Lower leg skin (tissue), 4 donors: ENCODE data around the gene METTL3. TPM values are rescaled to one million over a fixed set of nuclear protein-coding genes. Genes with fewer than 3 reads are reported as not detected.

ENCODE experiments used
- DNase-seq, 2 donors: peaks; one replicate each; pipeline ENCODE4 v3.0.0-alpha.2; 2019; ENCODE audit warnings: low spot score in 2 of 2
- H3K4me3 ChIP-seq: fragments of 200-600 bp; sonication (generic); 2 replicates; pipeline ENCODE4 v1.5.1; 2017; ENCODE audit warnings: mild to moderate bottlenecking, low read depth; ENCODE audit not compliant: poor library complexity, severe bottlenecking
- POLR2A ChIP-seq, 2 donors: fragments of 450-650 bp; IDR thresholded peaks; one replicate each; pipeline ENCODE4 v1.6.1; 2016 to 2017; ENCODE audit warnings: antibody characterized with exemption in 2 of 2, mild to moderate bottlenecking in 1 of 2, moderate library complexity in 1 of 2
- WGBS, 2 donors: methylation state at CpG; one replicate each; pipeline ENCODE4 v1.1.5; 2018; 5-methylcytosine and 5-hydroxymethylcytosine counted together
- intact Hi-C: fragments of 100-400 bp; cut with DNase I; formaldehyde crosslinking; loops from one replicate; pipeline ENCODE4 v1.15.0; 2023; ENCODE audit warnings: low total_unique reads
- total RNA-seq, 4 donors: library from RNA; depleted of rRNA; stranded (reverse); fragments of >200 nt; gene quantifications; one replicate each; pipeline ENCODE4 v1.1.0, GENCODE V29; 2016
- TF ChIP-seq, protein P1 (sequence below), 3 donors: fragments of 450-650 bp; IDR thresholded peaks; one replicate each; pipeline ENCODE4 v1.5.1; 2016; ENCODE audit warnings: antibody characterized with exemption in 3 of 3, mild to moderate bottlenecking in 3 of 3, moderate library complexity in 2 of 3

The METTL3 gene
- total RNA-seq, 4 donors from 2014 or later, result 33.4 to 60.0 (median 39.8) TPM

DNA sequence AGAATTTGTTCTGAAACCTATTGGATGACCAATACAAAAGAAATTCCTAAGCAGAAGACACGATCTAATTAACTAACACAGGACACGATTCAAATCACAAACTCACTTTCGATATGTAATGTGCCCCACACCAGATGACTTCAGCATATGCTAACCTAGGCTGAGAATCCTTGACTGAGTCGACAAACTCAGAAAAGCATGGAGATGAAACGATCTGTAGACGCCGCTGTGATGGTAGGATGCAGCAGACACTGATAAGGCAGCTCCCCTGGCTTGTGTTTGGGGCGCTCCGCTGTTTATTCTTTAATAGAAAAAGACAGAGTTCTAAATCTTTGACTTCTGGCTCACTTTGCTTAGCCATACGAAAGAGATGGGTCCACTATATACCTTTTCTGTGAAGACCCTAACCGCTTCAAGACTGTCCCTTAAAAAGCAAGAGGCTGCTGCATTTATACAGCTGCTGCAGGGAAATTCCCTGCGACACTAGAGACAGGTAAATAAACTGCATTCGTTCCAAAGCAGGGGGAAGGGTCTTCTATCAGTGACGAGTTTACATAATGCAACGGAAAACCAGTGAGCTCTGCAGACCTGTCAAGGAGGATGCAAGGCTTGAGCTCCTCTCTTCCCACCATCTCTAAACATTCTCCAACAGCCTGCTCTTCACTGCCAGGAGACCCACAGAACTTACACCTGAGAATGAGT is 56.1 kb downstream of the METTL3 start:
- TF ChIP-seq, protein P1, sequence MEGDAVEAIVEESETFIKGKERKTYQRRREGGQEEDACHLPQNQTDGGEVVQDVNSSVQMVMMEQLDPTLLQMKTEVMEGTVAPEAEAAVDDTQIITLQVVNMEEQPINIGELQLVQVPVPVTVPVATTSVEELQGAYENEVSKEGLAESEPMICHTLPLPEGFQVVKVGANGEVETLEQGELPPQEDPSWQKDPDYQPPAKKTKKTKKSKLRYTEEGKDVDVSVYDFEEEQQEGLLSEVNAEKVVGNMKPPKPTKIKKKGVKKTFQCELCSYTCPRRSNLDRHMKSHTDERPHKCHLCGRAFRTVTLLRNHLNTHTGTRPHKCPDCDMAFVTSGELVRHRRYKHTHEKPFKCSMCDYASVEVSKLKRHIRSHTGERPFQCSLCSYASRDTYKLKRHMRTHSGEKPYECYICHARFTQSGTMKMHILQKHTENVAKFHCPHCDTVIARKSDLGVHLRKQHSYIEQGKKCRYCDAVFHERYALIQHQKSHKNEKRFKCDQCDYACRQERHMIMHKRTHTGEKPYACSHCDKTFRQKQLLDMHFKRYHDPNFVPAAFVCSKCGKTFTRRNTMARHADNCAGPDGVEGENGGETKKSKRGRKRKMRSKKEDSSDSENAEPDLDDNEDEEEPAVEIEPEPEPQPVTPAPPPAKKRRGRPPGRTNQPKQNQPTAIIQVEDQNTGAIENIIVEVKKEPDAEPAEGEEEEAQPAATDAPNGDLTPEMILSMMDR (IDR thresholded peaks at IDR 0.05), result no peak
- TF ChIP-seq POLR2A (IDR thresholded peaks at IDR 0.05), result no peak

DNA sequence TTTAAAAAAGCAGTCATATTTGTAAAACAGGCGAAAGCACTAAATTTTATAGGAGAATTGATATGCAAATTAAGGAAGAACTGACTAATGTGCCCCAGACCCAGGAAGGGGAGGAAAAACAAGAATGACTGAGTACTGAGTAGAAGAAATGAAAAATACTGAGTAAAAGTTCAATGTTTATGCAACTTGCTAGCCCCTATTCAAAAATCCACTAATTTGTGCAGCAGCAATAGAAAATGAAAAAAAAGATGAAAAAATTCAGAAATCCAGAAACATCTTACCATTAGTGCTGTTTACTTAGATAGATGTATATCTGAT is 61.3 kb downstream of the METTL3 start:
- TF ChIP-seq, protein P1 (IDR thresholded peaks at IDR 0.05), result no peak
- no peak for TF ChIP-seq POLR2A (IDR thresholded peaks at IDR 0.05)
- DNase-seq, result no peak
- intact Hi-C loops, result no loop called here
- 77 to 86% methylated on average over 1 of the region's 1 CpG for WGBS, 2 donors
- H3K4me3 ChIP-seq, result no peak overlapping the region

More for the DNA sequence above, 56.1 kb downstream of the METTL3 start:
- no peak for DNase-seq
- intact Hi-C loops, result no loop called here
- H3K4me3 ChIP-seq, result peak overlapping the region; percentile 73
- 17 to 21% methylated on average over 15 of the region's 15 CpGs for WGBS, 2 donors

Other genes with a start within 250 kb of the METTL3 start
- 100 to 1,000 TPM; 312 to 425 (median 376) TPM for gene HNRNPC, start 241.9 kb downstream of the METTL3 start, total RNA-seq
- gene RPGRIP1, start 231.3 kb downstream of the METTL3 start, total RNA-seq, result 1 to 10 TPM in 1 of 4 donors, under 1 TPM in 1, not detected in 2; 0.21 to 2.6 TPM
- gene SUPT16H, start 127.3 kb downstream of the METTL3 start, total RNA-seq, result 10 to 100 TPM; 35.7 to 50.3 (median 45.8) TPM
- 10 to 100 TPM; 78.4 to 98.6 (median 97.0) TPM for gene CHD8, start 55.2 kb downstream of the METTL3 start, total RNA-seq
- 10 to 100 TPM; 11.3 to 19.9 (median 15.4) TPM for gene RAB2B, start 34.4 kb downstream of the METTL3 start, total RNA-seq
- gene TOX4, start 34.1 kb downstream of the METTL3 start, total RNA-seq, result 10 to 100 TPM; 69.8 to 94.9 (median 75.7) TPM
- gene SALL2, start 15.0 kb upstream of the METTL3 start, total RNA-seq, result 1 to 10 TPM; 2.2 to 4.8 (median 4.4) TPM
- gene OR10G3, start 68.7 kb upstream of the METTL3 start, total RNA-seq, result not detected
- not detected for gene OR10G2, start 123.6 kb upstream of the METTL3 start, total RNA-seq
- not detected for gene OR4E2, start 142.5 kb upstream of the METTL3 start, total RNA-seq
- not detected for gene OR4E1, start 162.5 kb upstream of the METTL3 start, total RNA-seq